ENCODE results near the gene CXCL14.

- no peak for TF ChIP-seq CTCF (IDR thresholded peaks at IDR 0.05)
- TF ChIP-seq POLR2A (IDR thresholded peaks at IDR 0.05), result no peak
Observed at GRCh38 chr5:135559354-135559753, 19.4 kb downstream of the CXCL14 start.
